WI38 (cell line): Measurements from ENCODE around the gene DLGAP1.

Experiments used
- H3K4me3 ChIP-seq: 2 replicates; pipeline ENCODE4 v1.5.1; 2011; ENCODE audit warnings: low read depth, mild to moderate bottlenecking, control low read depth, low read length
- CTCF ChIP-seq: IDR thresholded peaks from 2 replicates; pipeline ENCODE4 v1.5.1; 2012; ENCODE audit warnings: low read depth, mild to moderate bottlenecking, control low read depth, low read length

DLGAP1 gene

GRCh38 chr18:4144201-4144600 lies 310.9 kb downstream of the DLGAP1 start:
- H3K4me3 ChIP-seq, result no peak overlapping the region
- no peak for TF ChIP-seq CTCF

- H3K4me3 ChIP-seq, result no peak overlapping the region
- TF ChIP-seq CTCF, result no peak
These were observed 311.5 kb downstream of the DLGAP1 start for GRCh38 chr18:4143585-4143984.

GRCh38 chr18:4142876-4143275 lies 312.2 kb downstream of the DLGAP1 start:
- no peak for TF ChIP-seq CTCF
- H3K4me3 ChIP-seq, result no peak overlapping the region

- TF ChIP-seq CTCF, result no peak
- no peak overlapping the region for H3K4me3 ChIP-seq
These were observed 320.4 kb downstream of the DLGAP1 start for GRCh38 chr18:4134700-4135099.

- TF ChIP-seq CTCF, result no peak
- no peak overlapping the region for H3K4me3 ChIP-seq
These were observed 324.1 kb downstream of the DLGAP1 start for GRCh38 chr18:4130734-4131719.

GRCh38 chr18:4126939-4127338 lies 328.2 kb downstream of the DLGAP1 start:
- no peak for TF ChIP-seq CTCF
- H3K4me3 ChIP-seq, result no peak overlapping the region

- TF ChIP-seq CTCF, result no peak
These were observed 329.4 kb downstream of the DLGAP1 start for GRCh38 chr18:4125627-4126230.

More at GRCh38 chr18:4125627-4126230, 329.4 kb downstream of the DLGAP1 start:
- no peak overlapping the region for H3K4me3 ChIP-seq
